Type B pancreatic cell (in vitro differentiated cells): ENCODE results near the gene BEAN1. TPM values are rescaled to one million over a fixed set of nuclear protein-coding genes. Genes with fewer than 3 reads are reported as not detected.

Experiments
- DNase-seq: peaks from one replicate; pipeline ENCODE4 v3.0.0; 2021; ENCODE audit warnings: mixed read lengths; ENCODE audit not compliant: unreplicated experiment; ENCODE audit errors: extremely low spot score
- H3K27ac Mint-ChIP-seq: 2 replicates; pipeline ENCODE4 v1.8.0; 2021; ENCODE audit warnings: mild to moderate bottlenecking, mixed read lengths
- H3K27me3 Mint-ChIP-seq: 2 replicates; pipeline ENCODE4 v1.8.0; 2021; ENCODE audit warnings: mixed read lengths
- H3K36me3 Mint-ChIP-seq: 2 replicates; pipeline ENCODE4 v1.8.0; 2021; ENCODE audit warnings: mixed read lengths
- H3K4me1 Mint-ChIP-seq: one replicate; pipeline ENCODE4 v1.8.0; 2021; ENCODE audit warnings: mixed read lengths; ENCODE audit not compliant: unreplicated experiment
- H3K4me3 Mint-ChIP-seq: 2 replicates; pipeline ENCODE4 v1.8.0; 2021; ENCODE audit warnings: mild to moderate bottlenecking, mixed read lengths
- H3K9me3 Mint-ChIP-seq: 2 replicates; pipeline ENCODE4 v1.8.0; 2021; ENCODE audit warnings: mixed read lengths
- total RNA-seq: library from RNA; stranded (reverse); gene quantifications from 2 replicates; pipeline ENCODE4 v1.2.1, GENCODE V29; 2021; ENCODE audit warnings: low replicate concordance
- TF ChIP-seq, protein P1 (sequence below): fragments of 200-600 bp; sonication (generic); conservative IDR thresholded peaks from 2 replicates; pipeline ENCODE4 v1.5.0; 2021; ENCODE audit warnings: antibody characterized with exemption, mild to moderate bottlenecking

Gene BEAN1
- total RNA-seq, 1 donor from 2014 or later = 1.1 TPM

DNA sequence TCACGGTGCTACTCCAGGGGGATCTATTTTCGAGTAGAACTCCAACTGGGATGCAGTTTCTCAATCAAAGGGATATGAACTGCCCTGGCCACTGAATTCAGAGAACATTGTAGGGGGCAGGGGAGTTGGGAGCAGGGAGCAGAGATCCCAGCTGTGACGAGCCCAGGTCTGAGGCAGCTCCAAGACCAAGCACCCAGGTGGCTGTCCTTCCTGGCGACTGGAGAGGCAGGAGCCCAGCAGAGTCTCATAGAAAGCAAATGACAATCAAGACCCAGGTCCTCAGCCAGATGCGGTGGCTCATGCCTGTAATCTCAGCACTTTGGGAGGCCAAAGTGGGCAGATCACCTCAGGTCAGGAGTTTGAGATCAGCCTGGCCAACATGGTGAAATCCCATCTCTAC, 62.7 kb downstream of the BEAN1 start:
- H3K27me3 Mint-ChIP-seq = no peaks in the 10 kb centered on the region

DNA sequence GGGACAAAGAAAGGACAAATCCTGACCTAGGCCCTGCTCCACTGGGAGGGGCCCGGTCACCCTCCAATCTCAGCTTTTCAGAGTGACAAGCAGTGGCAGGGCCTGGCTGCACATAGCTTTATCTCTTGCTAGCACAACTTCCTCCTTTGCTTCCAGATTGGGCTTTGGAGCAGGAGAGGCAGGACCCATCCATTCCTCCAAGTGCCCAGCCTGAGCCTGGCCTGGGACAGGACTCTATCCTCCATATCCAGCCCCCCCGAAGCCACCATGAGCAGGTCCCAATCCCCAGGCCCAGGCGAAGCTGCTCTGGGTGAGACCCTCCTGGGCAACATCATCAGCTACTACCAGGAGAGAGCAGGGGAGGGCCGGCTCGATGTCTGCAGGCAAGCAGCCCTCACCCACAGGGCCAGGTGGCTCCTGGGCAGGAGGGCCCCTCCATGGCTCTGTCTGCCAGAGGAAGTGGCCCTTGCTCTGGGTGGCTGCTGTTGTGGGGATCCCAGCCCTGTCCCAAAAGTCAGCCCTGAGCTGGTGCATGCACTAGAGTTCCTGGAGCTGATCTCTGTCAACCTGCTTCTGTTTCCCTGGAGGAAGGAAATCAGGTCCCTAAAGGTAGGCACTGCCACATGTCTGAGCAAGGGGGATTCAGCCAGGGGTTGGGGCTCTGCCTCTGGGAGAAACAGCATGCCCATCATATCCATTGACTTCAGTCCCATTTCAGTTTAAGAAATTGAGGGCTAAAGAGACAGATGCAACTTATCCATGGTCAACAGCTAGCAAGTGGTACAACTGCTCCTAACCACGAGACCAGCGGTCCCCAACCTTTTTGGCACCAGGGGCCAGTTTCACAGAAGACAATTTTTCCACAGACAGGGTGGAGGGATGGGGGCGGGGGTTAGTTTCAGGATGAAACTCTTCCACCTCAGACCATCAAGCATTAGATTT, 64.0 kb downstream of the BEAN1 start:
- no peak overlapping the region for H3K27ac Mint-ChIP-seq
- H3K36me3 Mint-ChIP-seq = no peaks in the 10 kb centered on the region
- TF ChIP-seq, protein P1, sequence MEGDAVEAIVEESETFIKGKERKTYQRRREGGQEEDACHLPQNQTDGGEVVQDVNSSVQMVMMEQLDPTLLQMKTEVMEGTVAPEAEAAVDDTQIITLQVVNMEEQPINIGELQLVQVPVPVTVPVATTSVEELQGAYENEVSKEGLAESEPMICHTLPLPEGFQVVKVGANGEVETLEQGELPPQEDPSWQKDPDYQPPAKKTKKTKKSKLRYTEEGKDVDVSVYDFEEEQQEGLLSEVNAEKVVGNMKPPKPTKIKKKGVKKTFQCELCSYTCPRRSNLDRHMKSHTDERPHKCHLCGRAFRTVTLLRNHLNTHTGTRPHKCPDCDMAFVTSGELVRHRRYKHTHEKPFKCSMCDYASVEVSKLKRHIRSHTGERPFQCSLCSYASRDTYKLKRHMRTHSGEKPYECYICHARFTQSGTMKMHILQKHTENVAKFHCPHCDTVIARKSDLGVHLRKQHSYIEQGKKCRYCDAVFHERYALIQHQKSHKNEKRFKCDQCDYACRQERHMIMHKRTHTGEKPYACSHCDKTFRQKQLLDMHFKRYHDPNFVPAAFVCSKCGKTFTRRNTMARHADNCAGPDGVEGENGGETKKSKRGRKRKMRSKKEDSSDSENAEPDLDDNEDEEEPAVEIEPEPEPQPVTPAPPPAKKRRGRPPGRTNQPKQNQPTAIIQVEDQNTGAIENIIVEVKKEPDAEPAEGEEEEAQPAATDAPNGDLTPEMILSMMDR = no peak
- no peak for DNase-seq
- no peaks in the 10 kb centered on the region for H3K9me3 Mint-ChIP-seq
- H3K4me1 Mint-ChIP-seq = no peaks in the 10 kb centered on the region
- no peak overlapping the region for H3K4me3 Mint-ChIP-seq
- no peaks in the 10 kb centered on the region for H3K27me3 Mint-ChIP-seq

More for the DNA sequence above, 62.7 kb downstream of the BEAN1 start:
- Mint-ChIP-seq H3K27ac (no peak overlapping the region), H3K9me3 (no peaks in the 10 kb centered on the region), H3K36me3 (no peaks in the 10 kb centered on the region), H3K4me1 (no peaks in the 10 kb centered on the region), H3K4me3 (no peak overlapping the region)
- TF ChIP-seq, protein P1 = no peak
- DNase-seq = no peak

DNA sequence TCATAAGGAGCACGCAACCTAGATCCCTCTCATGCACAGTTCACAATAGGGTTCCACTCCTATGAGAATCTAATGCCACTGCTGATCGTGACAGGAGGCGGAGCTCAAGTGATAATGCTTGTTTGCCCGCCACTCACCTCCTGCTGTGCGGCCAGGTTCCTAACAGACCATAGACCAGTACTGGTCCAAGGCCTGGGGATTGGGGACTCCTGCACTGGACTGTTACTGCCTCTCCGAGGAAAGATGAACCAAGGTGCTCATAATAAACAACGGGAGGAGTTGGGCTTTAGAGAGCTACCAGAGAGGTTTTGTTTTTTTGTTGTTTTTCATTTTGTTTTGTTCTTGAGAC, 64.6 kb downstream of the BEAN1 start:
- H3K36me3 Mint-ChIP-seq = no peaks in the 10 kb centered on the region
- H3K9me3 Mint-ChIP-seq = no peaks in the 10 kb centered on the region
- no peak overlapping the region for H3K27ac Mint-ChIP-seq
- TF ChIP-seq, protein P1 = no peak
- no peak for DNase-seq
- H3K27me3 Mint-ChIP-seq = no peaks in the 10 kb centered on the region
- H3K4me3 Mint-ChIP-seq = no peak overlapping the region
- no peaks in the 10 kb centered on the region for H3K4me1 Mint-ChIP-seq

DNA sequence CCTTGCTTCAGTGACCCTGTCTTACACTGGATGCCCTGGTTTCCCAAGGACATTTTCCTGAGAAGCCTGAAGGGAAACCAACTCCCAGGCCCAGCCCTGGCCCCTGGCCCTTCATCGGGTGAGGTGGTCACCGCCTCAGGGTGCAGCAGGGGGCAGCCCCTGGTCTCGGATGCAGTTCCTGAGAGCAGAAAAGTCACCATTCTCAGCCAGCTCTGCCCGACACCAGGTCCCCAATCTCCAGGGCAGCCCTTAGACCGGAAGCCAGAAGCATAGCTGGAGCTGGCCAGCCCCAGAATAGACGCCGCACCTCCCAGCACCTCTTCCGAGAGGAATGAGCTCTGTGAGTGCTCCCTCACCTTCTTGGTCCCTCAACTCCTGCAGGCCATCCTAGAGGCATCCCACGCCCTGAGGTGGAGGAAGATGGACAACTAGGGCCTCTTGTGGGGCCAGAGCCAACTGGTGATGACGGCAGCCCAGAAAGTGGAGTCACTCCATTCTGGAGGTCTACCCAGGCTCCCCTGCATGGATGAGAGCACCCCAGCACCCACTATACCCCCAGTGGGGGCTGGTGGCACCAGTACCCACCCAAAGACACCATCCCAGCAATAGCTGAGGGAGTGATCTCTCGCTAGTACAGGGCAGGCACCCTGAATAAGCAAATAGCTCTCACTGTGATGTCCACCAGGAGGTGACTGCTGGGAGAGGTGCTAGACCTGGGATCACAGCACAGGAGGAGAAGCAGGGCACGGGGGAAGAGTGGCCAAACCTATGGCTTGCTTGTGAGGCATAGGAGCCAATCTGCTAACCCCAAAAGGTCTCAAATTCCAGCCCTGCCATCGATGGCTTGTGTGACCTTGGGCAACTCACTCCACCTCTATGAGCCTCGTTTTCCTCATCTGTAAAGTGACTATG, 66.7 kb downstream of the BEAN1 start:
- no peak for DNase-seq
- H3K27me3 Mint-ChIP-seq = no peaks in the 10 kb centered on the region
- no peak overlapping the region for H3K4me3 Mint-ChIP-seq

DNA sequence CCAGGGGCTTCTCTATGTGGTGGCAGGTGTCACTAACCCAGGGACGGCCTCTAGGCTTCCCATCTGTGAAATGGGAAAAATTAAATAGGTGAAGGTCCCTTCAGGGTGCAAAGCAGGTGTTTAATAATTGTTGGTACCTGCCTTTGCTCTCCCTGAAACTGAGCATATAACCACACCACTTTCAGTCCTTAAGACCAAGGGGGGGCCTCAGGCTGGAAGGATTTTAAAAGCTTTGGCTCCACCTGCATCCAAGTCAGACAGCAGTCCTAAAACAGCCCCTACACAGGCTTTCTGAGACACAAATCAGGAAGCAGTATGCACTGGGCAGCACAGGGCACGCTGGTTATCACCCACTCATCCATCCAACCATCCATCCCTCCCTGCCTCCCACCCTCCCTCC, 67.8 kb downstream of the BEAN1 start:
- H3K36me3 Mint-ChIP-seq = no peaks in the 10 kb centered on the region
- no peak overlapping the region for H3K4me3 Mint-ChIP-seq
- no peak overlapping the region for H3K27ac Mint-ChIP-seq
- no peaks in the 10 kb centered on the region for H3K27me3 Mint-ChIP-seq
- TF ChIP-seq, protein P1 = no peak
- H3K4me1 Mint-ChIP-seq = no peaks in the 10 kb centered on the region
- H3K9me3 Mint-ChIP-seq = no peaks in the 10 kb centered on the region
- DNase-seq = no peak

More for the DNA sequence above, 66.7 kb downstream of the BEAN1 start:
- no peaks in the 10 kb centered on the region for H3K4me1 Mint-ChIP-seq
- no peaks in the 10 kb centered on the region for H3K36me3 Mint-ChIP-seq
- H3K9me3 Mint-ChIP-seq = no peaks in the 10 kb centered on the region
- TF ChIP-seq, protein P1 = no peak
- H3K27ac Mint-ChIP-seq = no peak overlapping the region
